GM12873 (cell line): Measurements from ENCODE around the gene FARP1.

Experiments
- CTCF ChIP-seq: IDR thresholded peaks from 2 replicates; pipeline ENCODE4 v1.5.1; 2012; ENCODE audit warnings: low read depth, mild to moderate bottlenecking, moderate library complexity, low read length, control low read depth; ENCODE audit not compliant: insufficient read depth; ENCODE audit errors: missing control alignments

FARP1 gene

GRCh38 chr13:98141091-98141490 lies 1.8 kb upstream of the FARP1 start:
- no peak for TF ChIP-seq CTCF

GRCh38 chr13:98141509-98142379 lies 1.1 kb upstream of the FARP1 start:
- no peak for TF ChIP-seq CTCF

- TF ChIP-seq CTCF, result no peak
Measured at GRCh38 chr13:98143157-98143553, 261 bp downstream of the FARP1 start.

GRCh38 chr13:98143601-98144026 lies 720 bp downstream of the FARP1 start:
- no peak for TF ChIP-seq CTCF

- no peak for TF ChIP-seq CTCF
Measured at GRCh38 chr13:98144027-98144741, 1.3 kb downstream of the FARP1 start.

- no peak for TF ChIP-seq CTCF
Measured at GRCh38 chr13:98144801-98145350, 2.0 kb downstream of the FARP1 start.

GRCh38 chr13:98147521-98147920 lies 4.6 kb downstream of the FARP1 start:
- no peak for TF ChIP-seq CTCF
